ENCODE results near the gene IL1RN. TPM values are rescaled to one million over a fixed set of nuclear protein-coding genes. Genes with fewer than 3 reads are reported as not detected.

IL1RN gene
- polyA plus RNA-seq, 1 donor from 2014 or later: not detected

GRCh38 chr2:113083296-113083695, 44.1 kb upstream of the IL1RN start:
- no peak for TF ChIP-seq CTCF (IDR thresholded peaks at IDR 0.05; ENCODE audit: poor library complexity, severe bottlenecking)
- no peak for TF ChIP-seq RAD21 (conservative IDR thresholded peaks at IDR 0.05)
- TF ChIP-seq POLR2AphosphoS5 (IDR thresholded peaks at IDR 0.05): no peak
- no peak for TF ChIP-seq EZH2 (IDR thresholded peaks at IDR 0.05; ENCODE audit: borderline replicate concordance, insufficient read depth, low read length, poor library complexity, severe bottlenecking)
- TF ChIP-seq EP300 (conservative IDR thresholded peaks at IDR 0.05; ENCODE audit: poor library complexity, severe bottlenecking): no peak
- TF ChIP-seq TAF1 (IDR thresholded peaks at IDR 0.05; ENCODE audit: low read depth): no peak
- TF ChIP-seq MXI1 (conservative IDR thresholded peaks at IDR 0.05; ENCODE audit: poor library complexity, severe bottlenecking): no peak
- no peak for TF ChIP-seq REST (IDR thresholded peaks at IDR 0.05; ENCODE audit: borderline replicate concordance)
- TF ChIP-seq SMC3 (conservative IDR thresholded peaks at IDR 0.05; ENCODE audit: poor library complexity): no peak
- Histone ChIP-seq H3K27ac (ENCODE audit: low read length) (no peak overlapping the region), H3K9me2 (ENCODE audit: insufficient read depth, low read length) (no peaks in the 10 kb centered on the region), H3K27me3 (ENCODE audit: insufficient read depth, low read depth, low read length) (no peaks in the 10 kb centered on the region), H3K4me3 (ENCODE audit: low read length) (no peak overlapping the region), H4K20me1 (ENCODE audit: insufficient read depth) (no peaks in the 10 kb centered on the region), H3K9ac (ENCODE audit: low read length) (no peak overlapping the region), H3F3A (ENCODE audit: insufficient read depth, low read length, poor library complexity, severe bottlenecking) (no peaks in the 10 kb centered on the region), H3K79me2 (replicated peaks; ENCODE audit: insufficient read depth, low read length) (no peaks in the 10 kb centered on the region), H3K4me2 (ENCODE audit: low read length) (no peak overlapping the region), H3K9me3 (ENCODE audit: low read length) (no peaks in the 10 kb centered on the region), H2AFZ (ENCODE audit: low read depth, low read length) (no peak overlapping the region), H3K36me3 (ENCODE audit: insufficient read depth, low read length) (no peaks in the 10 kb centered on the region)

GRCh38 chr2:113084249-113085000, 43.0 kb upstream of the IL1RN start:
- no peak for TF ChIP-seq CTCF (IDR thresholded peaks at IDR 0.05; ENCODE audit: poor library complexity, severe bottlenecking)
- no peak for TF ChIP-seq EZH2 (IDR thresholded peaks at IDR 0.05; ENCODE audit: borderline replicate concordance, insufficient read depth, low read length, poor library complexity, severe bottlenecking)
- no peak for TF ChIP-seq TAF1 (IDR thresholded peaks at IDR 0.05; ENCODE audit: low read depth)
- TF ChIP-seq POLR2AphosphoS5 (IDR thresholded peaks at IDR 0.05): no peak
- no peak for TF ChIP-seq REST (IDR thresholded peaks at IDR 0.05; ENCODE audit: borderline replicate concordance)
- TF ChIP-seq SMC3 (conservative IDR thresholded peaks at IDR 0.05; ENCODE audit: poor library complexity): no peak
- TF ChIP-seq RAD21 (conservative IDR thresholded peaks at IDR 0.05): no peak
- no peak for TF ChIP-seq EP300 (conservative IDR thresholded peaks at IDR 0.05; ENCODE audit: poor library complexity, severe bottlenecking)
- no peak for TF ChIP-seq MXI1 (conservative IDR thresholded peaks at IDR 0.05; ENCODE audit: poor library complexity, severe bottlenecking)
- Histone ChIP-seq H2AFZ (ENCODE audit: low read depth, low read length) (no peak overlapping the region), H3K9me2 (ENCODE audit: insufficient read depth, low read length) (no peaks in the 10 kb centered on the region), H4K20me1 (ENCODE audit: insufficient read depth) (no peaks in the 10 kb centered on the region), H3K4me3 (ENCODE audit: low read length) (no peak overlapping the region), H3K36me3 (ENCODE audit: insufficient read depth, low read length) (no peaks in the 10 kb centered on the region), H3K27me3 (ENCODE audit: insufficient read depth, low read depth, low read length) (no peaks in the 10 kb centered on the region), H3K27ac (ENCODE audit: low read length) (no peak overlapping the region), H3K79me2 (replicated peaks; ENCODE audit: insufficient read depth, low read length) (no peaks in the 10 kb centered on the region), H3K4me2 (ENCODE audit: low read length) (no peak overlapping the region), H3K9me3 (ENCODE audit: low read length) (no peaks in the 10 kb centered on the region), H3K9ac (ENCODE audit: low read length) (no peak overlapping the region), H3F3A (ENCODE audit: insufficient read depth, low read length, poor library complexity, severe bottlenecking) (no peaks in the 10 kb centered on the region)

All from neural cell (in vitro differentiated cells).